Uterus (tissue), 4 donors: ENCODE measurements around the gene ADAMTSL1. TPM values are rescaled to one million over a fixed set of nuclear protein-coding genes. Genes with fewer than 3 reads are reported as not detected.

Experiments
- DNase-seq, 2 donors: peaks; one replicate each; pipeline ENCODE4 v3.0.0-alpha.2; 2019 to 2020
- H3K27ac ChIP-seq, 2 donors: fragments of 200-600 bp; sonication (generic); 1 replicate in 1 of 2; 2 replicates in 1 of 2; pipeline ENCODE4 v1.5.1; 2016 to 2018
- H3K27me3 ChIP-seq, 2 donors: fragments of 200-600 bp; sonication (generic); one replicate each; pipeline ENCODE4 v1.5.1; 2018 to 2019; ENCODE audit warnings: control low read depth in 1 of 2
- H3K36me3 ChIP-seq, 2 donors: fragments of 200-600 bp; sonication (generic); one replicate each; pipeline ENCODE4 v1.5.1; 2019; ENCODE audit warnings: control low read depth in 1 of 2
- H3K4me1 ChIP-seq, 2 donors: fragments of 200-600 bp; sonication (generic); one replicate each; pipeline ENCODE4 v1.5.1; 2018 to 2019; ENCODE audit warnings: control low read depth in 1 of 2
- H3K4me3 ChIP-seq, 2 donors: fragments of 200-600 bp; sonication (generic); 1 replicate in 1 of 2; 2 replicates in 1 of 2; pipeline ENCODE4 v1.5.1; 2018 to 2019; ENCODE audit warnings: mild to moderate bottlenecking in 1 of 2
- H3K9me3 ChIP-seq, 2 donors: fragments of 200-600 bp; sonication (generic); one replicate each; pipeline ENCODE4 v1.5.1; 2019; ENCODE audit warnings: control low read depth in 1 of 2
- CTCF ChIP-seq, 4 experiments: fragments of 200-600 bp in 2 of 4; fragments of 450-650 bp in 2 of 4; sonication (generic) in 2 of 4; IDR thresholded peaks; one replicate each; pipeline ENCODE4 v1.5.1; 2016 to 2019; ENCODE audit warnings: antibody characterized with exemption in 4 of 4, mild to moderate bottlenecking in 2 of 4, moderate library complexity in 1 of 4
- POLR2A ChIP-seq, 2 donors: fragments of 450-650 bp; IDR thresholded peaks; one replicate each; pipeline ENCODE4 v1.6.1; 2016; ENCODE audit warnings: antibody characterized with exemption in 2 of 2, mild to moderate bottlenecking in 1 of 2, moderate library complexity in 1 of 2
- intact Hi-C: fragments of 100-400 bp; cut with DNase I; formaldehyde crosslinking; loops from one replicate; pipeline ENCODE4 v1.15.1; 2023; ENCODE audit warnings: low total_unique reads
- total RNA-seq, 4 donors: library from RNA; depleted of rRNA in 3 of 4; stranded (reverse); fragments of >200 nt in 3 of 4; gene quantifications; one replicate each; pipeline versions ENCODE4 v1.1.0 to v1.2.4, GENCODE V29; 2014 to 2023
- donor health status: DM: yes; HTN: yes; CAD: no.

The ADAMTSL1 gene
- total RNA-seq, 4 donors from 2014 or later, result 30.0 to 186 (median 138) TPM

GRCh38 chr9:18877984-18878383, 404.0 kb downstream of the ADAMTSL1 start:
- no peak overlapping the region for H3K27ac ChIP-seq
- no peaks in the 10 kb centered on the region for H3K27me3 ChIP-seq
- no peak for DNase-seq
- H3K9me3 ChIP-seq, result no peaks in the 10 kb centered on the region
- no peaks in the 10 kb centered on the region for H3K36me3 ChIP-seq
- TF ChIP-seq POLR2A (IDR thresholded peaks at IDR 0.05) (no peak), CTCF (IDR thresholded peaks at IDR 0.05) (no peak)
- no peak overlapping the region for H3K4me3 ChIP-seq
- intact Hi-C loops, result no loop called here
- no peaks in the 10 kb centered on the region for H3K4me1 ChIP-seq

- Histone ChIP-seq H3K4me3 (no peak overlapping the region), H3K27ac (no peak overlapping the region), H3K36me3 (no peaks in the 10 kb centered on the region), H3K27me3 (no peaks in the 10 kb centered on the region), H3K9me3 (no peaks in the 10 kb centered on the region), H3K4me1 (no peaks in the 10 kb centered on the region)
- DNase-seq, result no peak
- intact Hi-C loops, result no loop called here
- TF ChIP-seq CTCF (IDR thresholded peaks at IDR 0.05) (no peak), POLR2A (IDR thresholded peaks at IDR 0.05) (no peak)
Observed at GRCh38 chr9:18881758-18882157, 407.8 kb downstream of the ADAMTSL1 start.

GRCh38 chr9:18887546-18887945, 413.6 kb downstream of the ADAMTSL1 start:
- TF ChIP-seq POLR2A (IDR thresholded peaks at IDR 0.05) (no peak), CTCF (IDR thresholded peaks at IDR 0.05) (no peak)
- no peak for DNase-seq
- Histone ChIP-seq H3K36me3 (no peaks in the 10 kb centered on the region), H3K4me3 (no peak overlapping the region), H3K4me1 (no peaks in the 10 kb centered on the region), H3K9me3 (no peaks in the 10 kb centered on the region), H3K27me3 (no peaks in the 10 kb centered on the region), H3K27ac (no peak overlapping the region)
- intact Hi-C loops, result no loop called here

GRCh38 chr9:18888290-18888689, 414.3 kb downstream of the ADAMTSL1 start:
- intact Hi-C loops, result no loop called here
- H3K27ac ChIP-seq, result peak overlapping the region in 1 of 2 donors; percentile 1
- no peaks in the 10 kb centered on the region for H3K9me3 ChIP-seq
- no peaks in the 10 kb centered on the region for H3K36me3 ChIP-seq
- no peaks in the 10 kb centered on the region for H3K4me1 ChIP-seq
- TF ChIP-seq POLR2A (IDR thresholded peaks at IDR 0.05) (no peak), CTCF (IDR thresholded peaks at IDR 0.05) (no peak)
- no peaks in the 10 kb centered on the region for H3K27me3 ChIP-seq
- DNase-seq, result peak in 1 of 2 donors; percentile 51
- no peak overlapping the region for H3K4me3 ChIP-seq

- no peak for DNase-seq
- intact Hi-C loops, result no loop called here
- no peak overlapping the region for H3K27ac ChIP-seq
- no peak overlapping the region for H3K4me3 ChIP-seq
- no peaks in the 10 kb centered on the region for H3K36me3 ChIP-seq
- no peaks in the 10 kb centered on the region for H3K27me3 ChIP-seq
- H3K9me3 ChIP-seq, result no peaks in the 10 kb centered on the region
- H3K4me1 ChIP-seq, result no peaks in the 10 kb centered on the region
- TF ChIP-seq CTCF (IDR thresholded peaks at IDR 0.05) (no peak), POLR2A (IDR thresholded peaks at IDR 0.05) (no peak)
Observed at GRCh38 chr9:18889550-18889949, 415.6 kb downstream of the ADAMTSL1 start.
